EH (cell line): Measurements from ENCODE around the gene TCTN1.
"Not testable (repeated sequence)": the region's sequence is repeated elsewhere in the genome, so short reads cannot be mapped to it uniquely, and the experiment has no call there.

ENCODE experiments used
- DNase-seq: peaks from one replicate; pipeline ENCODE4 v3.0.0-alpha.2; 2015; ENCODE audit warnings: low read depth

Gene TCTN1

GRCh38 chr12:110638796-110639195 lies 24.9 kb downstream of the TCTN1 start:
- DNase-seq = no peak

GRCh38 chr12:110639336-110640141 lies 25.6 kb downstream of the TCTN1 start:
- peak; percentile 81 for DNase-seq

GRCh38 chr12:110640275-110641025 lies 26.5 kb downstream of the TCTN1 start:
- DNase-seq = no peak

- DNase-seq = peak; percentile 5
These were observed 27.6 kb downstream of the TCTN1 start for GRCh38 chr12:110641521-110641920.

GRCh38 chr12:110647631-110648040 lies 33.7 kb downstream of the TCTN1 start:
- no peak for DNase-seq

- DNase-seq = no peak
These were observed 35.5 kb downstream of the TCTN1 start for GRCh38 chr12:110649341-110649847.

- not testable (repeated sequence) for DNase-seq
These were observed 40.3 kb downstream of the TCTN1 start for GRCh38 chr12:110654238-110654637.

GRCh38 chr12:110656071-110656655 lies 42.2 kb downstream of the TCTN1 start:
- no peak for DNase-seq

- no peak for DNase-seq
These were observed 43.8 kb downstream of the TCTN1 start for GRCh38 chr12:110657747-110658146.

GRCh38 chr12:110658242-110658641 lies 44.3 kb downstream of the TCTN1 start:
- no peak for DNase-seq

- no peak for DNase-seq
These were observed 44.9 kb downstream of the TCTN1 start for GRCh38 chr12:110658878-110659277.

GRCh38 chr12:110661337-110661972 lies 47.5 kb downstream of the TCTN1 start:
- no peak for DNase-seq

- DNase-seq = no peak
These were observed 53.0 kb downstream of the TCTN1 start for GRCh38 chr12:110666892-110667291.

GRCh38 chr12:110667671-110668070 lies 53.7 kb downstream of the TCTN1 start:
- no peak for DNase-seq

GRCh38 chr12:110668480-110669192 lies 54.7 kb downstream of the TCTN1 start:
- DNase-seq = no peak

GRCh38 chr12:110669193-110669502 lies 55.2 kb downstream of the TCTN1 start:
- no peak for DNase-seq

GRCh38 chr12:110670161-110670701 lies 56.3 kb downstream of the TCTN1 start:
- DNase-seq = no peak

- DNase-seq = no peak
These were observed 62.2 kb downstream of the TCTN1 start for GRCh38 chr12:110676171-110676570.

- DNase-seq = no peak
These were observed 63.4 kb downstream of the TCTN1 start for GRCh38 chr12:110677206-110677911.

GRCh38 chr12:110677982-110678381 lies 64.1 kb downstream of the TCTN1 start:
- DNase-seq = no peak

GRCh38 chr12:110679201-110679600 lies 65.3 kb downstream of the TCTN1 start:
- DNase-seq = no peak
